ENCODE measurements around the gene HUS1B.
"Not testable (repeated sequence)": the region's sequence is repeated elsewhere in the genome, so short reads cannot be mapped to it uniquely, and the experiment has no call there.

HUS1B gene

GRCh38 chr6:678520-678919 lies 21.6 kb upstream of the HUS1B start:
- no peak for DNase-seq

- no peak for DNase-seq
Observed at GRCh38 chr6:677919-678318, 21.0 kb upstream of the HUS1B start.

GRCh38 chr6:674956-675355 lies 18.1 kb upstream of the HUS1B start:
- DNase-seq, result no peak

GRCh38 chr6:674406-674805 lies 17.5 kb upstream of the HUS1B start:
- no peak for DNase-seq

GRCh38 chr6:667253-667927 lies 10.5 kb upstream of the HUS1B start:
- no peak for DNase-seq

GRCh38 chr6:665403-666267 lies 8.7 kb upstream of the HUS1B start:
- DNase-seq, result no peak

- DNase-seq, result not testable (repeated sequence)
Observed at GRCh38 chr6:663788-664187, 6.9 kb upstream of the HUS1B start.

GRCh38 chr6:659716-660581 lies 3.0 kb upstream of the HUS1B start:
- DNase-seq, result no peak

GRCh38 chr6:658244-658643 lies 1.3 kb upstream of the HUS1B start:
- no peak for DNase-seq

- DNase-seq, result no peak
Observed at GRCh38 chr6:657743-658142, 843 bp upstream of the HUS1B start.

- no peak for DNase-seq
Observed at GRCh38 chr6:654136-654535, 2.8 kb downstream of the HUS1B start.

GRCh38 chr6:652865-653264 lies 4.0 kb downstream of the HUS1B start:
- DNase-seq, result no peak

- no peak for DNase-seq
Observed at GRCh38 chr6:650098-650497, 6.8 kb downstream of the HUS1B start.

GRCh38 chr6:642805-643204 lies 14.1 kb downstream of the HUS1B start:
- DNase-seq, result no peak

- DNase-seq, result no peak
Observed at GRCh38 chr6:641225-641985, 15.5 kb downstream of the HUS1B start.

GRCh38 chr6:636488-636887 lies 20.4 kb downstream of the HUS1B start:
- no peak for DNase-seq

- no peak for DNase-seq
Observed at GRCh38 chr6:635233-635632, 21.7 kb downstream of the HUS1B start.

GRCh38 chr6:633611-634010 lies 23.3 kb downstream of the HUS1B start:
- DNase-seq, result no peak

- DNase-seq, result no peak
Observed at GRCh38 chr6:628766-629165, 28.1 kb downstream of the HUS1B start.

- DNase-seq, result no peak
Observed at GRCh38 chr6:626236-626635, 30.7 kb downstream of the HUS1B start.

GRCh38 chr6:624979-625378 lies 31.9 kb downstream of the HUS1B start:
- DNase-seq, result no peak

- DNase-seq, result no peak
Observed at GRCh38 chr6:622462-622861, 34.4 kb downstream of the HUS1B start.

- no peak for DNase-seq
Observed at GRCh38 chr6:621931-622330, 35.0 kb downstream of the HUS1B start.

All from central memory CD4-positive, alpha-beta T cell (primary cell).